GM19193 (cell line): ENCODE results near the gene MYBBP1A.

Experiments
- POLR2A ChIP-seq: IDR thresholded peaks from 4 replicates; pipeline ENCODE4 v1.6.1; 2011; ENCODE audit not compliant: insufficient read depth, insufficient read length; ENCODE audit errors: extremely low read depth

Gene MYBBP1A

GRCh38 chr17:4513113-4514032 lies 41.8 kb downstream of the MYBBP1A start:
- no peak for TF ChIP-seq POLR2A

- TF ChIP-seq POLR2A, result no peak
Measured at GRCh38 chr17:4512156-4513112, 42.8 kb downstream of the MYBBP1A start.

- no peak for TF ChIP-seq POLR2A
Measured at GRCh38 chr17:4511199-4511932, 43.8 kb downstream of the MYBBP1A start.

GRCh38 chr17:4510618-4510941 lies 44.6 kb downstream of the MYBBP1A start:
- TF ChIP-seq POLR2A, result no peak

- no peak for TF ChIP-seq POLR2A
Measured at GRCh38 chr17:4509923-4510617, 45.1 kb downstream of the MYBBP1A start.

- no peak for TF ChIP-seq POLR2A
Measured at GRCh38 chr17:4509401-4509800, 45.8 kb downstream of the MYBBP1A start.

- TF ChIP-seq POLR2A, result no peak
Measured at GRCh38 chr17:4508207-4508606, 47.0 kb downstream of the MYBBP1A start.

GRCh38 chr17:4507361-4508111 lies 47.6 kb downstream of the MYBBP1A start:
- no peak for TF ChIP-seq POLR2A

GRCh38 chr17:4506892-4507291 lies 48.3 kb downstream of the MYBBP1A start:
- TF ChIP-seq POLR2A, result no peak

GRCh38 chr17:4506175-4506813 lies 48.9 kb downstream of the MYBBP1A start:
- no peak for TF ChIP-seq POLR2A

- TF ChIP-seq POLR2A, result no peak
Measured at GRCh38 chr17:4505187-4505586, 50.0 kb downstream of the MYBBP1A start.

- TF ChIP-seq POLR2A, result no peak
Measured at GRCh38 chr17:4504188-4504587, 51.0 kb downstream of the MYBBP1A start.
